H1 (cell line): ENCODE measurements around the gene RBBP9. TPM values are rescaled to one million over a fixed set of nuclear protein-coding genes. Genes with fewer than 3 reads are reported as not detected.

Experiments
- CTCF ChIA-PET: fragments of 300-600 bp; sonication (Branson Sonifier 250); formaldehyde crosslinking; loops from one replicate; lab custom pipeline; 2021; ENCODE audit not compliant: partially characterized antibody; lab: Charles Lee
- POLR2A ChIA-PET: fragments of 300-600 bp; sonication (Branson Sonifier 250); formaldehyde crosslinking; loops from one replicate; lab custom pipeline; 2021; ENCODE audit warnings: inconsistent platforms; ENCODE audit not compliant: partially characterized antibody; lab: Charles Lee
- DNase-seq, 2 experiments: peaks; one replicate each; pipeline versions ENCODE4 v3.0.0 to v3.0.0-alpha.2; 2010 to 2022; ENCODE audit warnings: low spot score in 2 of 2, low read depth in 1 of 2, mixed read lengths in 1 of 2
- FAIRE-seq: peaks from 2 replicates; lab custom pipeline; 2011; peaks lifted over from hg19 to GRCh38; lab: Jason Lieb, UNC
- H2AFZ ChIP-seq: 2 replicates; pipeline ENCODE4 v1.8.1; 2012; ENCODE audit warnings: low read length, inconsistent platforms
- H2AK5ac ChIP-seq: 2 replicates; pipeline ENCODE4 v1.6.1; 2013; ENCODE audit warnings: low read depth, low read length
- H2BK120ac ChIP-seq: replicated peaks from 2 replicates; pipeline ENCODE3; 2013; ENCODE audit warnings: low read depth, low read length, inconsistent platforms
- H2BK12ac ChIP-seq: 2 replicates; pipeline ENCODE4 v1.6.1; 2013; ENCODE audit warnings: low read depth, low read length
- H2BK15ac ChIP-seq: 2 replicates; pipeline ENCODE4 v1.6.1; 2013; ENCODE audit warnings: low read length
- H2BK20ac ChIP-seq: 2 replicates; pipeline ENCODE4 v1.6.1; 2013; ENCODE audit warnings: low read length
- H2BK5ac ChIP-seq: 2 replicates; pipeline ENCODE4 v1.6.1; 2013; ENCODE audit warnings: low read depth, low read length
- H3K14ac ChIP-seq: 2 replicates; pipeline ENCODE4 v1.6.1; 2013; ENCODE audit warnings: inconsistent platforms; ENCODE audit not compliant: insufficient read length
- H3K18ac ChIP-seq: 2 replicates; pipeline ENCODE4 v1.6.1; 2013; ENCODE audit warnings: low read length; ENCODE audit errors: extremely low read depth
- H3K23ac ChIP-seq: 2 replicates; pipeline ENCODE4 v1.6.1; 2013; ENCODE audit warnings: inconsistent platforms; ENCODE audit not compliant: insufficient read length
- H3K23me2 ChIP-seq: 2 replicates; pipeline ENCODE4 v1.6.1; 2013; ENCODE audit warnings: low read depth, low read length
- H3K27ac ChIP-seq: 2 replicates; pipeline ENCODE4 v1.6.1; 2011; ENCODE audit warnings: low read depth, low read length, inconsistent platforms
- H3K27me3 ChIP-seq, 4 experiments: replicated peaks in 1 of 4; 1 replicate in 1 of 4; 2 replicates in 3 of 4; pipeline versions ENCODE4 v1.6.1 to v1.8.1; 2011 to 2013; ENCODE audit warnings: low read length in 3 of 4, mild to moderate bottlenecking in 3 of 4, inconsistent platforms in 2 of 4, mixed read lengths in 2 of 4, moderate library complexity in 1 of 4; ENCODE audit not compliant: control insufficient read depth in 3 of 4, insufficient read depth in 3 of 4; ENCODE audit errors: extremely low read depth in 1 of 4
- H3K36me3 ChIP-seq, 4 experiments: 2 replicates each; pipeline versions ENCODE4 v1.6.1 to v1.8.1; 2011 to 2013; ENCODE audit warnings: mild to moderate bottlenecking in 4 of 4, low read length in 3 of 4, moderate library complexity in 2 of 4, control low read depth in 1 of 4, inconsistent platforms in 1 of 4; ENCODE audit not compliant: insufficient read depth in 4 of 4, control insufficient read depth in 2 of 4
- H3K4ac ChIP-seq: replicated peaks from 2 replicates; pipeline ENCODE3; 2013; ENCODE audit warnings: low read length, low read depth, mixed read lengths, inconsistent platforms; ENCODE audit not compliant: insufficient read length
- H3K4me1 ChIP-seq, 4 experiments: replicated peaks in 1 of 4; 1 replicate in 1 of 4; 2 replicates in 3 of 4; pipeline versions ENCODE4 v1.6.1 to v1.8.1; 2011 to 2013; ENCODE audit warnings: low read length in 3 of 4, inconsistent platforms in 2 of 4, mixed read lengths in 1 of 4; ENCODE audit not compliant: insufficient read depth in 4 of 4, control insufficient read depth in 3 of 4
- H3K4me2 ChIP-seq, 2 experiments: 2 replicates each; pipeline versions ENCODE4 v1.6.1 to v1.8.1; 2011 to 2013; ENCODE audit warnings: low read depth in 2 of 2, low read length in 2 of 2, control low read depth in 1 of 2, inconsistent platforms in 1 of 2, mild to moderate bottlenecking in 1 of 2; ENCODE audit not compliant: insufficient read depth in 1 of 2
- H3K4me3 ChIP-seq, 4 experiments: fragments of 200-600, 300-600 bp in 1 of 4; sonication (generic), shearing (Covaris generic), sonication (Bioruptor Twin) in 1 of 4; 2 replicates each; pipeline versions ENCODE4 v1.5.1 to v1.8.1; 2011 to 2016; ENCODE audit warnings: low read length in 4 of 4, low read depth in 3 of 4, control low read depth in 2 of 4, inconsistent platforms in 2 of 4, mild to moderate bottlenecking in 2 of 4, mixed read lengths in 1 of 4, moderate library complexity in 1 of 4; ENCODE audit not compliant: insufficient read depth in 2 of 4; ENCODE audit errors: extremely low read depth in 1 of 4
- H3K56ac ChIP-seq: replicated peaks from 2 replicates; pipeline ENCODE3; 2013; ENCODE audit warnings: low read depth, mild to moderate bottlenecking, mixed read lengths, low read length, inconsistent platforms; ENCODE audit not compliant: insufficient read length
- H3K79me1 ChIP-seq: 2 replicates; pipeline ENCODE4 v1.6.1; 2013; ENCODE audit warnings: low read depth, low read length, control low read depth
- H3K79me2 ChIP-seq, 2 experiments: 2 replicates each; pipeline versions ENCODE4 v1.6.1 to v1.8.1; 2012 to 2013; ENCODE audit warnings: low read length in 2 of 2, mild to moderate bottlenecking in 2 of 2, inconsistent platforms in 1 of 2; ENCODE audit not compliant: insufficient read depth in 2 of 2, control insufficient read depth in 1 of 2
- H3K9ac ChIP-seq, 4 experiments: replicated peaks in 1 of 4; 1 replicate in 1 of 4; 2 replicates in 3 of 4; pipeline versions ENCODE4 v1.6.1 to v1.8.1; 2011 to 2013; ENCODE audit warnings: low read depth in 3 of 4, low read length in 3 of 4, control low read depth in 2 of 4, mild to moderate bottlenecking in 2 of 4, moderate library complexity in 2 of 4, inconsistent platforms in 1 of 4; ENCODE audit errors: extremely low read depth in 1 of 4
- H3K9me3 ChIP-seq, 2 experiments: 2 replicates each; pipeline versions ENCODE4 v1.6.1 to v1.8.1; 2012 to 2013; ENCODE audit warnings: mild to moderate bottlenecking in 2 of 2, moderate library complexity in 2 of 2, control low read depth in 1 of 2, inconsistent platforms in 1 of 2, low read depth in 1 of 2, low read length in 1 of 2, mixed read lengths in 1 of 2; ENCODE audit not compliant: insufficient read depth in 2 of 2
- H4K20me1 ChIP-seq, 2 experiments: replicated peaks in 1 of 2; 2 replicates each; pipeline versions ENCODE3 to v1.8.1; 2011 to 2013; ENCODE audit warnings: inconsistent platforms in 2 of 2, low read length in 2 of 2, mild to moderate bottlenecking in 1 of 2; ENCODE audit not compliant: insufficient read depth in 2 of 2, control insufficient read depth in 1 of 2
- H4K5ac ChIP-seq: 2 replicates; pipeline ENCODE4 v1.6.1; 2013; ENCODE audit warnings: low read length, low read depth, mixed read lengths, inconsistent platforms; ENCODE audit not compliant: insufficient read length
- H4K8ac ChIP-seq: 2 replicates; pipeline ENCODE4 v1.8.0; 2013; ENCODE audit warnings: mild to moderate bottlenecking, moderate library complexity, low read length, inconsistent platforms; ENCODE audit not compliant: insufficient read depth; ENCODE audit errors: extremely low read depth
- H4K91ac ChIP-seq: replicated peaks from 2 replicates; pipeline ENCODE3; 2013; ENCODE audit warnings: low read length, mixed read lengths, inconsistent platforms; ENCODE audit not compliant: insufficient read length
- CBX5 ChIP-seq: fragments of 300-800, 300-1000 bp; sonication (generic); IDR thresholded peaks from 2 replicates; pipeline ENCODE4 v1.7.1; 2016; ENCODE audit warnings: antibody characterized with exemption, low read length, low read depth
- CEBPB ChIP-seq: IDR thresholded peaks from 2 replicates; pipeline ENCODE4 v1.6.1; 2012; ENCODE audit warnings: low read depth, low read length
- CREB1 ChIP-seq: IDR thresholded peaks from 2 replicates; pipeline ENCODE4 v1.6.1; 2012; ENCODE audit warnings: inconsistent platforms
- EZH2 ChIP-seq: fragments of 200-600 bp; sonication (generic); IDR thresholded peaks from 2 replicates; pipeline ENCODE4 v1.7.1; 2012; ENCODE audit warnings: low read depth, mild to moderate bottlenecking, moderate library complexity, low read length, inconsistent platforms; ENCODE audit not compliant: severe bottlenecking
- HDAC2 ChIP-seq, 2 experiments: fragments of 300-600 bp in 1 of 2; sonication (generic) in 1 of 2; IDR thresholded peaks; 2 replicates each; pipeline ENCODE4 v1.6.1; 2011 to 2012; ENCODE audit warnings: low read depth in 2 of 2, low read length in 2 of 2, mild to moderate bottlenecking in 2 of 2, moderate library complexity in 2 of 2, borderline replicate concordance in 1 of 2, inconsistent platforms in 1 of 2
- KDM4A ChIP-seq: IDR thresholded peaks from one replicate; pipeline ENCODE4 v1.7.1; 2012; ENCODE audit warnings: low read depth, mild to moderate bottlenecking, moderate library complexity, low read length, inconsistent platforms; ENCODE audit not compliant: severe bottlenecking
- POU5F1 ChIP-seq: IDR thresholded peaks from 2 replicates; pipeline ENCODE4 v1.6.1; 2011; ENCODE audit warnings: low read depth, mild to moderate bottlenecking, low read length, moderate library complexity
- SAP30 ChIP-seq: fragments of 300-600 bp; sonication (generic); IDR thresholded peaks from 2 replicates; pipeline ENCODE4 v1.7.1; 2012; ENCODE audit warnings: low read length, moderate library complexity, mild to moderate bottlenecking, inconsistent platforms; ENCODE audit not compliant: insufficient read depth, insufficient replicate concordance
- SIRT6 ChIP-seq: IDR thresholded peaks from one replicate; pipeline ENCODE4 v1.7.1; 2012; ENCODE audit warnings: low read length, inconsistent platforms
- TAF7 ChIP-seq: optimal IDR thresholded peaks from 2 replicates; pipeline ENCODE3; 2011; ENCODE audit warnings: low read depth, mild to moderate bottlenecking, inconsistent platforms, low read length, moderate library complexity, borderline replicate concordance
- WGBS, 2 experiments: shearing (Covaris generic) in 1 of 2; methylation state at CpG; one replicate each; pipeline versions ENCODE4 v1.1.6 to v1.1.7; 2013 to 2015; ENCODE audit warnings: low lambda C conversion rate in 2 of 2, mixed read lengths in 2 of 2, inconsistent platforms in 1 of 2, low coverage in 1 of 2, missing lambda C conversion rate in 1 of 2; ENCODE audit not compliant: insufficient replicate concordance in 2 of 2, insufficient coverage in 1 of 2, insufficient read length in 1 of 2; ENCODE audit errors: extremely low coverage in 1 of 2, missing lambda C conversion rate in 1 of 2; 5-methylcytosine and 5-hydroxymethylcytosine counted together
- polyA plus RNA-seq, 7 experiments: library from polyadenylated mRNA; depleted of rRNA in 3 of 7; stranded (reverse) in 5 of 7; unstranded in 2 of 7; fragments of >200 nt in 5 of 7; fragments of 200-250 nt in 2 of 7; gene quantifications; 1 replicate in 5 of 7; 2 replicates in 1 of 7; 4 replicates in 1 of 7; pipeline versions ENCODE4 v1.2.1 to v1.2.3, GENCODE V29; 2011 to 2013; ENCODE audit warnings: missing spikeins in 2 of 7, mixed read lengths in 2 of 7
- total RNA-seq: library from RNA; stranded (reverse); fragmentation: NEBNext Ultra II Directional; extraction: Animal tissue kit (Norgen Biotek cat#: 25700); gene quantifications from 2 replicates; pipeline ENCODE4 v1.2.1, GENCODE V29; 2021
- TF ChIP-seq, protein P1 (sequence below): IDR thresholded peaks from 2 replicates; pipeline ENCODE4 v1.6.1; 2012; ENCODE audit warnings: low read length, inconsistent platforms
- TF ChIP-seq, protein P2 (sequence below): IDR thresholded peaks from 2 replicates; pipeline ENCODE4 v1.6.1; 2012; ENCODE audit warnings: inconsistent platforms

RBBP9 gene
- total and polyA plus RNA-seq, 2 of the 8 experiments (the other 6 are each of a cell fraction or from before 2014, with no cell fraction given) = 9.5 to 13.5 TPM

DNA sequence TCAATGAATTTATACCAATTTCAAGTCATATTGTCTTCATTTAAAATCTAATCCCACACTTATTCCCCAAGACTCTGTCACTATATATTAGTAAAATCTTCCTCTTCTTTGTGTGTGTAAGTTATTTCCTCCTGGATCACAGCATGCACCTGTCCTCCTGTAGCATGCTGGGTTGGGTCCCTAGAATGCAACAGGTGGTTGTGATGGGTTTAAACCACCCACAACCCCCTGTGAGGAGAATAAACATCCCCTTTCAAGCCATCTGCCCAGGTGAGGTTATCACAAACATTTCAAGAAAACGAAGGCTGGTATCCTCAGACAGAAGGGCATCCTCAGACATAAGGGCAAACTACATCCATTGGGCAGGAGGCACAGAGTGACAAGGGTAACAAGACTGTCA is 56.6 kb downstream of the RBBP9 start:
- Histone ChIP-seq H3K27ac (no peak overlapping the region), H3K4me1 (no peaks in the 10 kb centered on the region), H4K91ac (no peak overlapping the region), H3K23me2 (no peaks in the 10 kb centered on the region), H3K4ac (no peak overlapping the region), H3K79me2 (no peaks in the 10 kb centered on the region), H3K4me3 (no peak overlapping the region), H2BK120ac (no peak overlapping the region), H2AFZ (no peak overlapping the region), H3K79me1 (no peaks in the 10 kb centered on the region), H4K8ac (no peak overlapping the region), H3K36me3 (no peaks in the 10 kb centered on the region), H3K56ac (no peak overlapping the region), H4K5ac (no peak overlapping the region), H3K18ac (no peak overlapping the region), H2BK20ac (no peak overlapping the region), H3K27me3 (no peaks in the 10 kb centered on the region), H3K23ac (no peak overlapping the region), H3K14ac (no peak overlapping the region), H3K9me3 (no peaks in the 10 kb centered on the region), H2BK5ac (no peak overlapping the region), H2BK15ac (no peak overlapping the region), H3K4me2 (no peak overlapping the region), H3K9ac (no peak overlapping the region), H2AK5ac (no peak overlapping the region), H2BK12ac (no peak overlapping the region), H4K20me1 (no peaks in the 10 kb centered on the region)
- TF ChIP-seq TAF7 (no peak), HDAC2 (IDR thresholded peaks at IDR 0.05; ENCODE audit: borderline replicate concordance in 1 of 2, low read depth in 2 of 2, low read length in 2 of 2) (no peak), KDM4A (no peak), SIRT6 (no peak), CBX5 (no peak), POU5F1 (no peak), CREB1 (no peak), EZH2 (no peak), SAP30 (no peak), CEBPB (no peak)
- TF ChIP-seq, protein P1, sequence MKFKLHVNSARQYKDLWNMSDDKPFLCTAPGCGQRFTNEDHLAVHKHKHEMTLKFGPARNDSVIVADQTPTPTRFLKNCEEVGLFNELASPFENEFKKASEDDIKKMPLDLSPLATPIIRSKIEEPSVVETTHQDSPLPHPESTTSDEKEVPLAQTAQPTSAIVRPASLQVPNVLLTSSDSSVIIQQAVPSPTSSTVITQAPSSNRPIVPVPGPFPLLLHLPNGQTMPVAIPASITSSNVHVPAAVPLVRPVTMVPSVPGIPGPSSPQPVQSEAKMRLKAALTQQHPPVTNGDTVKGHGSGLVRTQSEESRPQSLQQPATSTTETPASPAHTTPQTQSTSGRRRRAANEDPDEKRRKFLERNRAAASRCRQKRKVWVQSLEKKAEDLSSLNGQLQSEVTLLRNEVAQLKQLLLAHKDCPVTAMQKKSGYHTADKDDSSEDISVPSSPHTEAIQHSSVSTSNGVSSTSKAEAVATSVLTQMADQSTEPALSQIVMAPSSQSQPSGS = no peak
- TF ChIP-seq, protein P2, sequence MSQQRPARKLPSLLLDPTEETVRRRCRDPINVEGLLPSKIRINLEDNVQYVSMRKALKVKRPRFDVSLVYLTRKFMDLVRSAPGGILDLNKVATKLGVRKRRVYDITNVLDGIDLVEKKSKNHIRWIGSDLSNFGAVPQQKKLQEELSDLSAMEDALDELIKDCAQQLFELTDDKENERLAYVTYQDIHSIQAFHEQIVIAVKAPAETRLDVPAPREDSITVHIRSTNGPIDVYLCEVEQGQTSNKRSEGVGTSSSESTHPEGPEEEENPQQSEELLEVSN = no peak
- FAIRE-seq = no peak
- ChIA-PET CTCF (no interaction called here), POLR2A (no interaction called here)
- no peak for DNase-seq
- 0% methylated on average over 1 of the region's 1 CpG; no CpG with 5 or more reads in 1 of the 2 experiments for WGBS, 2 experiments
